EH (cell line): ENCODE data around the gene BMPR1A.
"Not testable (repeated sequence)": the region's sequence is repeated elsewhere in the genome, so short reads cannot be mapped to it uniquely, and the experiment has no call there.

Source experiments
- DNase-seq: peaks from one replicate; pipeline ENCODE4 v3.0.0-alpha.2; 2015; ENCODE audit warnings: low read depth

Gene BMPR1A

GRCh38 chr10:86880971-86881370 lies 124.6 kb downstream of the BMPR1A start:
- DNase-seq, result no peak

DNA sequence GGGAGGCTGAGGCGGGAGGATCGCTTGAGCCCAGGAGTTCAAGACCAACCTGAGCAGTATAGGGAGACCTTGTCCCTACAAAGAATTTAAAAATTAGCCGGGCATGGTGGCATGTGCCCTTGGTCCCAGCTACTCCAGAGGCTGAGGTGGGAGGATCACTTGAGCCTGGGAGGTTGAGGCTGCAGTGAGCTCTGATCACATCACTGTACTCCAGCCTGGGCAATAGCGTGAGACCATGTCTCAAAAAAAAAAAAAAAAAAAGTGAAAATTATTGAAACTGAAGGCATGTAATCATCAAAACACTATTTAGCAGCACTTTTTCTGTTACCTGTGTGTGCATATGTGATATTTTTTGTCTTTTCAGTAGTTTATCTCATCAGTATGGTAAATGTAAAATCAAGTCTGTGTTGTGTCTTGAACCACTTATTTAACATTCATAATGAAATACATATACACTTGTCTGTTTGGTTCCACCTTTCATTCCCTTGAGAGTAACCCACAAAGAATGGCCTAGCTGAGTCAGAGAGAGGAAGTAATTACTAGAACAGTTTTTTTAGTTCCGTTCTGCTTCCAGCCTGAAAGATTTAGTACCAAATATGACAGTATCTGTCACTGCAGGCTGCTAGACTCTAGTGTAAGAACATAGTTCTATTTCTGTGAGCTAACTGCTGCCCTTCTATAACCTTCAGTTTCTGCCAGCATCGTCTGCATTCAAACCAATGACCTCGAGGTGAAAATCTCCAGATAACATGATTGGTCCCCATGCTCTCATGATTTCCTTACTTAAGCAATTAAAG lies 132.4 kb downstream of the BMPR1A start:
- DNase-seq, result peak; percentile 82

DNA sequence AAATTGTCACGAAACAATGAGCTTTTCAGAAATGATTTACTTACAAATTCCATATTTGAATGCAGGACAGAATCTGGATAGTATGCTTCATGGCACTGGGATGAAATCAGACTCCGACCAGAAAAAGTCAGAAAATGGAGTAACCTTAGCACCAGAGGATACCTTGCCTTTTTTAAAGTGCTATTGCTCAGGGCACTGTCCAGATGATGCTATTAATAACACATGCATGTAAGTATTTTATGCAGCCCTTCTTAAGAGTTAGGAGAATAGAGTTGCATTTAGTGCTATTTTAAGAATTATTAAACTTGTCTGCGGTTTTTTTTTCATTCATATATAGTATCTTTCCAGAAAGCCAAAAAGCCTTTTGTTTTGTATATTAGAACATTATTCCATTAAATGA lies 133.6 kb downstream of the BMPR1A start:
- DNase-seq, result no peak

DNA sequence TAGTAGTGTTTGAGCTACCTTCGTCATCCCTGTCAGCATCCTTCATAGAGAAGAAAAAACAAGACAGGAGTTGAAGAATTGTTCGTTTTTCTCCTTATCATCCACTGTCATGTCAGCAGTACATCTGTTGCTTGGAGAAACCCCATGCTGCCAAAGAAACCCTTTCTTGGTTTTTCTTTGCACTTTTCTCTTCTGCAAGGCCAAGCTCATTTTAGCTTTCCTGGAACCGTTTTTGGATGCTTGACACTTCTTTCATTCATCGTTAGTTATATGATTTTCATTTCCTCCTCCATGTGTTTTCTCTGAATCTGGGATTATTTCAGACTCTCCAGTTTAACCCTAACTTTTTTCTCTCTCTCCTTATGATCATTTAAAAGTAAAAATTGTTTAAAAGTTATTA lies 142.1 kb downstream of the BMPR1A start:
- DNase-seq, result no peak

DNA sequence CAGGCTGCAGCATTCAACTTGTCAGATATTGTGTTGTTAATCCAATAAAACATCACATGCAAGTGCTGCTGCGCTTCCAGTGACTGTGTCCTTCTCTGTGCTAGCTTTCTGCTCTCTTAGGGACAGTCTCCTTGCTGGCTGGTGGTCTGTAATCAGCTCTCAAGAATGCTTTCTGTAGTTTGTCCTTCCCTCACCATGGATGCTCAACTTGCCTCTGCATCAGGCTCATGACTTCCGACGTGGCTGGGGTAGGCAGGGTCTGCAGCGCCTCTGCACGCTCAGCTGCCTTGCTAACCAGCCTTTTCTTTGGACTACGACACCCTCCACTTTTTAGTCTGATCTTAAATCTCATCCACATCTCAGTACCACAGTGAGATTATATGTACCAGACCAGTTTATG lies 142.7 kb downstream of the BMPR1A start:
- DNase-seq, result no peak

DNA sequence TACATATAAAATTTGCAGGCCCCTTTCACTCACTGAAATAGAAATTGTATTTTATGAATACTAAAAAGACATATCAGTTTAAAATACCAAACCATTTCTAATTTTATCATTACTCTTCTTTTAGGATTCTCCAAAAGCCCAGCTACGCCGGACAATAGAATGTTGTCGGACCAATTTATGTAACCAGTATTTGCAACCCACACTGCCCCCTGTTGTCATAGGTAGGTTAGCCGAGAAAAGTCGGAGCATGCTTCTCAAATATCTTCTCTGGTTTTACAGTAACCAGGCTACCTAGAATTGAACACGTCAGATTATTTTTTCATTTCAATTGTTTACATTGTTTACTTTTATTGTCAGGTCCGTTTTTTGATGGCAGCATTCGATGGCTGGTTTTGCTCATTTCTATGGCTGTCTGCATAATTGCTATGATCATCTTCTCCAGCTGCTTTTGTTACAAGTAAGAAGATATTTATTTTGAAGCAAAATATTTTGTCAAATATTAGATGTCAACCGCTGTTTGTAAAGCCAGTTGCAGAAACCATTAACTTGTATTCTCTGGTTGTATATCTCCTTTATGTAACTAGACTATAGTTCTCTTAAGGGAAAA lies 143.4 kb downstream of the BMPR1A start:
- peak; percentile 70 for DNase-seq

GRCh38 chr10:86900955-86901354 lies 144.5 kb downstream of the BMPR1A start:
- DNase-seq, result peak; percentile 21

- no peak for DNase-seq
Observed at GRCh38 chr10:86904600-86904999, 148.2 kb downstream of the BMPR1A start.

- DNase-seq, result no peak
Observed at GRCh38 chr10:86905429-86905828, 149.0 kb downstream of the BMPR1A start.

DNA sequence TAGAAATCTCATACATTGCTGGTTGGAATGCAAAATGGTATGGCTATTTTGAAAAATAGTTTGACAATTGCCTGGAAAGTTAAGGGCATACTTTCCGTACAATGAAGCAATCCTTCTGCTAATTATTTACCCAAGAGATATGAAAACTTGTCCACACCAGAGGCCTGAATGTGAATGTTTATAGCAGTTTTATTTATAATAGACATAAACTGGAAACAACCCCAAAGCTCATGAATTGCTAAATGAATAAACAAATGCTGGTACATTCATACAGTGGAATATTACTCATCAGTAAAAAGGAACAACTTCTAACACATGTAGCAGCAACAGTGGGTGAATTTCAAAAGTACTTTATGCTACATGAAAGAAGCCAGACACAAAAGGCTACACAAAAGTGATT lies 158.3 kb downstream of the BMPR1A start:
- no peak for DNase-seq

DNA sequence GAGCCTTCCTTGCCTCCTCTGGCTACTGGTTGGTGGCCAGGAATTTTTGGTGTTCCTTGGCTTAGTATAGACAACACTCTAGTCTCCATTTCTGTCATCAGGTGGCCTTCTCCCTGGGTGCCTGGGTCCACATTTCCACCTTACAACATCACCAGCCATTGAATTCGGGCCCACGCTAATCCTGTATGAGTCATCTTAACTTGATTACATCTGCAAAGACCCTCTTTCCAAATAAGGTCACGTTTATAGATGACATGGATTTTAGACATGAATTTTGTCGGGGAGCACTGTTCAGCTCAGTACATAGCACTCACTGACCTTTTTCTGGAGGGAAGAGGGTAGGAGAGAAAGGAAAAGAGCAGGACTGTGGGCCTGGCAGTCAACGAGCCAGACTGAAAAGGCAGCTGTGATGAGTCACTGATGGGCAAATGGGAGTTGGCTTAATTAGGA lies 161.6 kb downstream of the BMPR1A start:
- DNase-seq, result peak; percentile 48

- no peak for DNase-seq
Observed at GRCh38 chr10:86922553-86922961, 166.1 kb downstream of the BMPR1A start.

GRCh38 chr10:86929468-86930380 lies 173.3 kb downstream of the BMPR1A start:
- no peak for DNase-seq

DNA sequence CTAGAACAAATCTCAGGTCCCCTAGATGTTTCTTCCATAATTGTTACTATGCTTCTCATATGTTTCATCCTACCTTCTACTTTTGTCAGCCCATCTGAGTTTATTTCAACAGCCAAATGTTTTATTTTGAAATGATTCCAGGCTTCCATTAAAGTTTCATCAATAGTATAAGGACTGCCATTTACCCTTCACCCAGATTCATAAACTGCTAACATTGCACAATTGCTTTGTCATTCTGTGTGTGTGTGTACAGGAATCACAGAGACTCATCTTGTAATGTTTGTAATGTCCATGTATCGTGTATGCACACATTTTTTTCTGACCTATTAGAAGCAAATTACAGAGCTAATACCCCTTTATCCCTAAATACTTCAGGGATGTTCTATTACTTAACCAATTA lies 175.5 kb downstream of the BMPR1A start:
- peak; percentile 37 for DNase-seq

DNA sequence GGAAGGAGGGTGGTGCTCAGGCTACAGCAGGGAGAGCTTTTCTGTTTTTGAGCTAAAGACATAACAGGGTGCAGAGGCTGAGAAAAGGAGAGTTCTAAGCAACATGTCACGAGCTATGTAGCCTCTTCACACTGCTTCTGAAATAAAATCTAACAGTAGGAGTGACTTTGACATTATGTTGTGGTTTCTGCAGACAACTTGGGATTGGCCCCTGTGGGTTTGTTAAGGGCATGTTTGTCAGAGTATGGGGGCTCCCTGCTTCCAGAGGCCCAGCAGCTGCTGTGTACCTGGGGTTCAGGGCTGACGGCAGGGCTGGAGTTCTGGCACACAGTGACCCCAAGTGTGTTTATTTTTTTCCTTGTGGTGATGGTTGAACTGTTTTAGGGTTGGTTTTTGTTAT lies 176.3 kb downstream of the BMPR1A start:
- no peak for DNase-seq

DNA sequence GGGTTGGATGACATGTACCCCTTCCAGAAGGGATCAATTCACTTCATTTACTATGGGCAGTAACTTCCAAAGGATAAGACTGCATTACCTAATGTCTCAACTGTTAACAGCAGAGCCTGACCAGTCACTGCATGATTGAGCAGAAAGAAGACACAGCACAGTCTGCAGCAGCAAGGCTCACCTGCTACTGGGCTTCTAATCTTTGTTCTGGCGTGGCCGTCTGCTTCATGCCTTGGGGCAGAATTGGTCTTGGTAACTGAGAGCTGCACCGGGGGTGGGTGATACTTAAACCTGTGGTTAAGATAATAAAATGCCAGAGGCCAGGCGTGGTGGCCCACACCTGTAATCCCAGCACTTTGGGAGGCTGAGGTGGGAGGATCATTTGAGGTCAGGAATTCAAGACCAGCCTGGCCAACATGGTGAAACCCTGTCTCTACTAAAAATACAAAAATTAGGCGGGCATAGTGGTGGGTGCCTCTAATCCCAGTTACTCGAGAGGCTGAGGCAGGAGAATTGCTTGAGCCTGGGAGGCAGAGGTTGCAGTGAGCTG lies 177.8 kb downstream of the BMPR1A start:
- DNase-seq, result not testable (repeated sequence)

GRCh38 chr10:86936661-86937501 lies 180.5 kb downstream of the BMPR1A start:
- peak; percentile 73 for DNase-seq

DNA sequence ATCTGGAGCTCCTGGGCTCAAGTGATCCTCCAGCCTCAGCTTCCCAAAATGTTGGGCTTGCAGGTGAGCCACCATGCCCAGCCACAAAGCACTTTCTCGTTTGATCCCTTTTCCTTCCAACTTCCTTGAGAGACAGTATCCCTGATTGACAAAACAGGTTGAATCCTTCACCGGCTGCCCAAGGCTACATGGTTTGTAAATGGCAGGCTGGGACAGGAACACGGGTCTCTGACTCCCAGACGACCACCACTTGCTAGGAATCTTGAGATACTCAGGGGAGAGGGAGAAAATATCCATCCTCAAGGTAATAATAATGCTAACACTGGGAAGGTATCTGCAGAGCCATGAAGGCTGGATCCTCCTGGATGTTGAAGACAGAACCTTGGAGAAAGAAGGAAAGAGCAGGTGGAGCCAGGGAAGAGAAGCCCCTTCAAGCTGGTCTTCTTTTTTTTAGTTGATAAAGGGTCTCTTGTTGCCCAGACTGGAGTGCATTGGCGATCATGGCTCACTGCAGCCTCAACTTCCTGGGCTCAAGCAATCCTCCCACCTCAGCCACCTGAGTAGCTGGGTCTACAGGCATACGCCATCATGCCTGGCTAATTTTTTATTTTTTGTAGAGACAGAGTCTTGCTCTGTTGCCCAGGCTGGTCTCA lies 181.2 kb downstream of the BMPR1A start:
- DNase-seq, result no peak

DNA sequence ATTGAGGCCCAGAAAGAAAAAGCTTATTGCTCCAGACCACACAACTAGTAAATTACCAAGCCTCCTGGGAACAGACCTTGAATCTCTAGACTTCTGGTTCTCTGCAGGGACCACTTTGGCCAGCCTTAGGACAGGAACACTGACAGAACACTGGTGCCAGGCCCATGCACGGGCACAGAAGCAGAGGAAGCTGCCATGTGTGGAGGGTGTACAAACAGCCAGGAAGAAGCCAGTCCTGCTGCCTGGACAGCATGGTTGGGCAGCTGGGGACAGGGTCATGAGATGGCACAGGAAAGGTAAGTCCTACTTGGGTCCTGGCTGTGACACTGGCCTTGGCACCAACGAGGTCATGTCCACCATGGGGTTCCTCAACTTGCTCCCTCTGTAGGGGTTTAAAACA lies 181.8 kb downstream of the BMPR1A start:
- no peak for DNase-seq

- DNase-seq, result not testable (repeated sequence)
Observed at GRCh38 chr10:86940076-86940475, 183.7 kb downstream of the BMPR1A start.

- DNase-seq, result no peak
Observed at GRCh38 chr10:86940677-86941076, 184.3 kb downstream of the BMPR1A start.
